Hematopoietic multipotent progenitor cell treated with erythropoietin and hydrocortisone succinate and interleukin-3 and kit ligand, for 17 days (in vitro differentiated cells): ENCODE measurements around the gene RNF113B.

Source experiments
- DNase-seq: peaks from one replicate; pipeline ENCODE4 v3.0.0-alpha.2; 2015; ENCODE audit warnings: low spot score

Gene RNF113B

GRCh38 chr13:98141091-98141490 is 36.0 kb downstream of the RNF113B start:
- DNase-seq, result no peak

DNA sequence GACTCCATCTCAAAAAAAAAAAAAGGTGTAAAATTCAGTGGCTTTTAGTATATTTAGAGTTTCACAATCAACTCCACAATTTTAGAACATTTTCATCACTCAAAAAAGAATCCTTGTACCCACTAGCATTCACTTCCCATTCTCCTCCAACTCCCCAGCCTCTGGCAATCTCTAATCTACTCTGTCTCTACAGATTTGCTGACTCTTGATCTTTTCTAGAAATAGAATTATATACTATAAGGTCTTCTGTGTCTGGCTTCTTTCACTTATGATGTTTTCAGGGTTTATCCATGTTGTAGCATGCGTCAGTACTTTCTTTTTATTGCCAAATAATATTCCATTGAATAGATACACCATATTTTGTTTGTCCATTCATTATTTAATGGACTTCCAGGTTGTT is 42.2 kb downstream of the RNF113B start:
- DNase-seq, result no peak

DNA sequence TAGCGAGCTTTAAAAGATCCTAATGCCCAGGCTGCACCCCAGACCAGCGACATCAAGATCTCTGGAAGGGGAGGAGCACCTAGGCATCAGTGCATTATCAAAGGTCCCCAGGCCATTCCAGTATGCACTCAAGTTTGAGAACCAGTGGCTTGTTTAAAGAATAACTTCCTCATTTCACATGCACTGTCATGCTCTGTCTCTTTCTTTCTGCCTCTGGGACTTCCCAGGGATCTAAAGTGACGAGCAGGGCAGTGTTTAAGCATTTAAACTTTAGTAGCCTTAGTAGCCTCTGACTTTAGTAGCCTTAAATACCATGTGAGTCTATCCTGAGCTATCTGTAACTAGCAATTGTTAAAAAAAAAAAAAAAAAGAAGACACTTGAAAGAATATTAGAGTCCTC is 43.1 kb downstream of the RNF113B start:
- DNase-seq, result no peak

DNA sequence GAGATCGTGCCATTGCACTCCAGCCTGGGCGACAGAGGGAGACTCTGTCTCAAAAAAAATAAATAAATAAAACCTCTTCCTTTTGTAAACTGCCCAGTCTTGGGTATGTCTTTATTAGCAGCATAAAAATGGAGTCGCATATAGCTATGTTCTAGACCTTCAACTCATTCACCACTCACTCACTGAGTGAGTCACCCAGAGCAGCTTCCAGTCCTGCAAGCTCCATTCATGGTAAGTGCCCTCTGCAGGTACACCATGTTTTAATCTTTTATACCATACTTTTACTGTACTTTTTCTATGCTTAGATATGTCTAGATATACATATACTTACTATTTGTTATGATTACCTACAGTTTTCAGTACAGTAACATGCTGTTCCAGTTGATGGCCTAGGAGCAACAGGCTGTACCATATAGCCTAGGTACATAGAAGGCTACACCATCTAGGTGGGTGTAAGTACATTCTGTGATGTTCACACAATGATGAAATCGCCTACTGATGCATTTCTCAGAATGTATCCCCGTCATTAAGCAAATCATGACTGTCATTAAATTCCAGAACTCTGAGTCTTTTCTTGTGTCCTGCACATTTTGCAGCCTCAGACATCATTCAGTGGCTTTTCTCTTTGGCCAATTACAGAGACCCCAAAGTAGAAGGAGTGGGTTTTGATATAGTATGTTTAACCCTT is 47.9 kb downstream of the RNF113B start:
- no peak for DNase-seq
